Renal cortical epithelial cell (primary cell): Measurements from ENCODE around the gene PARD6A. TPM values are rescaled to one million over a fixed set of nuclear protein-coding genes. Genes with fewer than 3 reads are reported as not detected.

ENCODE experiments used
- DNase-seq: peaks from one replicate; pipeline ENCODE4 v3.0.0-alpha.2; 2011; ENCODE audit warnings: low read depth
- total RNA-seq: library from RNA; depleted of rRNA; stranded (reverse); fragments of >200 nt; gene quantifications from 2 replicates; pipeline ENCODE4 v1.2.3, GENCODE V29; 2014

Gene PARD6A
- total RNA-seq, 1 donor from 2014 or later, result 2.8 TPM

GRCh38 chr16:67653789-67654402 lies 6.9 kb upstream of the PARD6A start:
- DNase-seq, result no peak

- no peak for DNase-seq
These were observed 6.3 kb upstream of the PARD6A start for GRCh38 chr16:67654403-67654911.

GRCh38 chr16:67655363-67655762 lies 5.4 kb upstream of the PARD6A start:
- no peak for DNase-seq

DNA sequence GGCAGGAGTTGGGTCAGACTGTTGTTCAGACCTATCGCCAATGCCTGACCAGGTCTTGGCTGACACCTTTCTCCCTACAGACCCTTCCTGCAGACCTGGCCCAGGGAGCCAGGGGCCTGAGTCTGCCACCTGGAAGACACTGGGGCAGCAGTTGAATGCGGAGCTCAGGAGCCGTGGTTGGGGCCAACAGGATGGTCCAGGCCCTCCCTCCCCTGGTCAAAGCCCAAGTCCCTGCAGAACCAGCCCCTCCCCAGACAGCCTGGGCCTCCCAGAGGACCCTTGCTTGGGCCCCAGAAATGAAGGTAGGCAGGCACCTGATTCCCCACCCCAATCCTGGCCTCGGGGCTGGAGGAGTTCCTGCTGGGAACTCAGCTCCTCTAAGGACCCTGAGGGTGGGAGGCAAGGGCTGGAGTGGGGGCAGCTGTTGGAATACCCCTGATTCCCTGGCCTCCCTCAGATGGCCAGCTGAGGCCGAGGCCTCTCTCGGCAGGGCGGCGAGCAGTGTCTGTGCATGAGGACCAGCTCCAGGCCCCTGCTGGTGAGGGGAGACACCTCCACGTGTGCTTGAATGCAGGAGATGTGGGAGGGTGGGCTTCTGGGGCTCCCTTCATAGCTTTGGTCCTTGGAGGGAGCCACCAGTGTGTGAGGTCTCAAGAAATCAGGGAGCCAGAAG lies 4.3 kb upstream of the PARD6A start:
- DNase-seq, result no peak

DNA sequence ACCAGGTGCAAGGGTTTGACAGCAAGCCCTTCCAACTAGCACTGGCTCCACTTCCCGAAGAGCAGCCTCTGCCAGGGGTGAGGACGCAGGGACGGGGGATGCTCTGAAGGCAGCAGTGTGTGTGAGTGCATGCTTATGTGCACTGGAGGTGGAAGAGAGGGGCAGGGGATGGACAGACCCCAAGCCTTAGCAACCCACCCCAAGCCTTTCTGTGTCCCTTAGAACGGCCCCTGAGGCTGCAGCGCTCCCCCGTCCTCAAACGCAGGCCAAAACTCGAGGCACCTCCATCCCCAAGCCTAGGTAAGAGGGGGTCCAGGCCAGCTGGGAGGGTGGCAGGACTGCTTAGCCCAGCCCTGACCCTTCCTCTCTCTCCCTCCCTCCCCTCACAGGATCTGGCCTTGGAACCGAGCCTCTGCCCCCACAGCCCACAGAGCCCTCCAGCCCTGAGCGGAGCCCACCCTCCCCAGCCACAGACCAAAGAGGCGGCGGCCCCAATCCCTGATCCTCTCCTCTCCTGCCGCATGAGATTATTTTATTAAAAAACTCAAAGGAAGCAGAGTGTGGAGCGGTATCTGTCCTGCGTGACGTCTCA lies 3.6 kb upstream of the PARD6A start:
- DNase-seq, result no peak

- DNase-seq, result no peak
These were observed 2.8 kb upstream of the PARD6A start for GRCh38 chr16:67657751-67658518.

GRCh38 chr16:67658849-67659674 lies 1.7 kb upstream of the PARD6A start:
- DNase-seq, result no peak

DNA sequence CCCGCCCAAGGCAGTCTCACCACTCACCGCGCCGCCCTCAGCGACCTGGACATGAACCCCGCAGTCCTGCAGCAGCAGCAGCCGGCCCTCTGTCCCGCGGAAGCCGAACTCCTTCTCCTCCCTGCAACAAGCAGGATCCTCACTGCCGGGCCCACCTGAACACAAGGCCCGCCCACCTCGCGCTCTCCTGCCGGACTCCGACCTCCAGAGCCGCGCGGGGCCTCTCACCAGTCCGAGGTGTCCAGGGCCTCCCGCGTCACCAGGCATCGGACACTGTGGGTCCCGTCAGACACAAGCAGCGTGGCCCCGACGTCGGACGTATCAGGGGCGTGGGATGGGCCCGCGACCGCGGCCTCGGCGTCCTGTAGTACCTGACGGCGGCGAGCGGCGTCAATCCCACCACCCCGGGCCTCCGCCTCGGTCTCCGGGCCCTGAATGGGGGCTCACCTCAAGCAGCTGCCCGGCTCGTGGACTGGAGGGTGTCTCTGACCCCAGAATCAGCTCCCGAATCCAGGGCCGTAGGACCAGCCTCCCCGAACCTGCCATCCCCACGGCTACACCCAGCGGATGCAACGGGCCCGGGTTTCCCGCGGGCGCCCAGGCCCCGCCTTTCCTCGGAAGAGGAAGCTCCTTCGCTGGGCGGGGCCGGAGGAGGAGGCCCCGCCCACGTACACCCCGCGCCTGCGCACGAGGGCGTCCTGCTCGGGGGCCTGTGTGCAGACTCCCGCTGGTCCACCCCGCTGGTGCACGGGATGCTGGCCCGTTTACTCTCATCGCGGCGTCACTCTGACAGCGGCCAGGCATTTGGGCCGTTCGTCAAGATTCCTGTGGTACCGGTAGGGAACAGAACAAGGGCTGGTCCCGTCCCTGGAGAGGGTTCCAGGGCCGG lies 841 bp upstream of the PARD6A start, which contains the start of gene ACD:
Gene ACD (minus strand): TSS at position 586 of the 889 bp plus-strand sequence. CDS start 40 bp downstream, at position 546.
- peak; percentile 74 for DNase-seq

GRCh38 chr16:67661101-67661761 lies 471 bp downstream of the PARD6A start:
- DNase-seq, result peak; percentile 72

GRCh38 chr16:67661886-67662652 lies 1.3 kb downstream of the PARD6A start:
- no peak for DNase-seq

DNA sequence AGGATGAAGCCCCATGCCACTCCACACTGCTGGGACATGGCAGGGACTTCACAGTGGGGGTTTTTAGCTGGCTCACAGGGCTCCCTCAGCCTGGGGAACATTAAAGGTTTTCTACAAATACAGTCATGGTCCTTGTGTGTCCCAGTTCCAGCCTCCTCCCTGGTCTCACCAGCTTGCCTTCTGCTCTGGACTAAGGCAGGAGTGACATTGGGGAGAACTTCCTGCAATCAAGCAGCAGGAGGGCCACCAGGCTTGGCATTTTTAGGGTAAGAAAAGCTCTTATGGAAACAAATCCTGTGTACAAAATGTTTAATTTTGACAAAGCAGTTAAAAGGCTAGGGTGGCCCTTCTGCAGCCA lies 1.9 kb downstream of the PARD6A start:
- DNase-seq, result no peak

DNA sequence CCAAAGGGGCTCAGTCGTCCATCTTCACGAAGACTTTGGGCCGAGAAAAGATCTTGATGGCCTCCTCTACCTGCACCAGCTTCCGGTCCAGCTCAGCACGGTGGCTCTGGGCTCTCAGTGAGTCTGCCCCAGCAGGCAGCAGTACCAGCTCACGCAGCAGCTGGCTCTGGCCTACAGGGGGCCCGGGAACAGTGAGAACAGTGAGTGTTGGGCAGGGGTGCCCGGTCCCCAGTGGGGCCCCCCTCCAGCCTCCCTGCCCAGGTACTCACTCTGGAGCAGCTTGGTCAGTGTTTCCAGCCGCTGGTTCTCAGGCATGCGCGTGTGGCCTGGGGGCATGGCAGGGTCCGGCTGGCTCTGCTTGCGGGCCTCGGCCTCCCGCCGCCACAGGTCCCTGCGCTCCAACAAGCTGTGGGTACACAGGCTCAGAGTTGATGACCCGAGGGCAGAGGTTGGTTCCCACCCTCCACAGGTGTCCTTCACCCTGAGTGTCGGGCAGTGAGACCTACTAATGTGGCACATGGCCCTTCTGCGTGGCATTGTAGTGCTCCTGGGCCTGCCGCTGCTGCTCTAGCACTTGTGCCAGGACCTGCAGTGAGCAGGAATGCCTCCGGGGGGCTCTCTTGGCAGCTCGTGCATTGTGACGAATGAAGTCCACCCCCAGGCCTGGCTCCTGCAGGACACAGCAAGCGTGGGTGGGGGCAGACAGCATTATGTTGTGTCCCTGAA lies 2.6 kb downstream of the PARD6A start:
- DNase-seq, result no peak

GRCh38 chr16:67663877-67664222 lies 3.1 kb downstream of the PARD6A start:
- no peak for DNase-seq

DNA sequence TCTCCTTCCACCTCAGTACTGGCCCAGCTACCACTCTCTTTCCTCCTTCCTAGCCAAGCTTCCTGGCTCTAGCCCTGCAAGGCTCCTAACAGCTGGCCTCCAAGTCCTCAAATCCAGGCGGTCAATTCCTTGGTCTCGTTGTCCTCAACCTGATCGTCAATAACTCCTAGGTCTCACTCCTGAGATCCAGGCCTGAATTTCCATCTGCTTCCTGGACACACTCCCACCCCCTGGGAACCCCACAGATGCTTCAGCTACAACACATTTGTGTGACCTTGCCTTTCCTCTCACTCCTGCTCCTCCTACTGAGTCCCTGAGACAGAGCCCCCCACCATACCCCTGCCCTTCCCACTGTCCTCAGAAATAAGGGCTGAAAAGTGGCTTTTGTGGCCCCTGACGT lies 3.5 kb downstream of the PARD6A start:
- DNase-seq, result no peak

- DNase-seq, result no peak
These were observed 4.1 kb downstream of the PARD6A start for GRCh38 chr16:67664871-67665270.

DNA sequence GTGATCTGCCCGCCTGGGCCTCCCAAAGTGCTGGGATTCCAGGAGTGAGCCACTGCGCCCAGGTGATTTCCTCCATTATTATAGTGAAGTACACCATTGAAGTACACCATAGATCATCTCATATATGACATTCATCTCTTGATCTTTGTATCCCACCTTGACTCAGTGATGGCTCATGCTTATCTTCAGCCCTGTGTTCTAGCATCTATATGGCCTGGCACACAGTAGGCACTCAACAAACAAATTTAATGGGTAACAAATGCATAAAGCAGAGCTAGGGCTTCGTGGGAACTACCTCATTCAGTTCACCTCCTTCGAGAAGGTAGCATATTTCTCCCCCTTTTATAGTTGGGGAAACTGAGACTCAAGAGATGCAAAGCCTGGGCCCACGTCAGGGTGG lies 4.8 kb downstream of the PARD6A start:
- DNase-seq, result no peak

DNA sequence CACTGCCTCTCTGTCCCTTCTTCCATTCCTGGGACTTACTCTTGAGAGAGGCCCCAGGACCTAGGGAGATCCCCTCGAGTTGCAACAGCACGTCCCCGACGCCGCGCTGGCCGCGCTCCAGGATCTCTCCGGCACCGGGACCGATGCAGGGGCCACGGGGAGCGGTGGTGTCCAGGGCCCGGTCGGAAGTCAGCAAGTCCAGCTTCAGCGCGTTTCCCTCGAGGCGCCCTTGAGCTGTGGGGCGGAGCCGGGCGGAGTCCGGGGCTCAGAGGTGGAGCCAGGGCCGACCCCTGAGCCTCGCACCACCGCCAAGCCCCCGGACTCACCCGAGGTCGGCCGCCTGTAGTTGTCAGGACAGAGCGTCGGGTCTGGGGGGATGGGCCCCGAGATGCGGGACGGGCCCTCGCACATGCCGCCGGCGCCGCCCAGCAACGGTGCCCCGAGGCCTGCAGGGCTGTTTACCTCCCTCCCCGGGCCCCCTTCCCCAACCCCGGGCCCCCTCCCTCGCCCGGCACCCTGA lies 5.3 kb downstream of the PARD6A start:
- DNase-seq, result no peak
